GM12874 (cell line): ENCODE results near the gene MC2R.

ENCODE experiments used
- TF ChIP-seq, protein P1 (sequence below): IDR thresholded peaks from 2 replicates; pipeline ENCODE4 v1.5.1; 2011; ENCODE audit warnings: low read depth, mild to moderate bottlenecking, control low read depth, low read length, moderate library complexity; ENCODE audit not compliant: insufficient read depth

Gene MC2R

DNA sequence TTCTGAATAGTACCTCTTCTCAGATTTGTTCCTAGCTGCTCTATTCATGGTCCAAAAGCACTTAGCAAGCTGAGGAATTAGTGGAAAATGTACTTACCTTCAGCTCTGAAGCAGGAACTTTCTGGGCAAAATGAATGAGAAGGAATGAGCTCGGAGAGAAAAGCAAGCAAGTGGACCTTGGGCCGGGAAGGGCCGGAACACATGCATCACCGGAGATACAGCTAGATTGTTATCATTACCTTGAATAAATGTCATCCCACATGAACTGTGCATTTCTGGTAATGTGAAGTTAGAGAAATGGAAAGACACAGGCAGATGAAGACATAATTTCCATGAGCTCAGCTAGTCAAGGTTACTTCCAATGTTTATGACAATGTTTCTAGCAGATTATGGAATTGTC lies at the start of gene MC2R:
Gene MC2R, minus strand, starts transcription at position 146 of the 400 bp plus-strand sequence. CDS start 30,018 bp downstream, outside the sequence.
- TF ChIP-seq, protein P1, sequence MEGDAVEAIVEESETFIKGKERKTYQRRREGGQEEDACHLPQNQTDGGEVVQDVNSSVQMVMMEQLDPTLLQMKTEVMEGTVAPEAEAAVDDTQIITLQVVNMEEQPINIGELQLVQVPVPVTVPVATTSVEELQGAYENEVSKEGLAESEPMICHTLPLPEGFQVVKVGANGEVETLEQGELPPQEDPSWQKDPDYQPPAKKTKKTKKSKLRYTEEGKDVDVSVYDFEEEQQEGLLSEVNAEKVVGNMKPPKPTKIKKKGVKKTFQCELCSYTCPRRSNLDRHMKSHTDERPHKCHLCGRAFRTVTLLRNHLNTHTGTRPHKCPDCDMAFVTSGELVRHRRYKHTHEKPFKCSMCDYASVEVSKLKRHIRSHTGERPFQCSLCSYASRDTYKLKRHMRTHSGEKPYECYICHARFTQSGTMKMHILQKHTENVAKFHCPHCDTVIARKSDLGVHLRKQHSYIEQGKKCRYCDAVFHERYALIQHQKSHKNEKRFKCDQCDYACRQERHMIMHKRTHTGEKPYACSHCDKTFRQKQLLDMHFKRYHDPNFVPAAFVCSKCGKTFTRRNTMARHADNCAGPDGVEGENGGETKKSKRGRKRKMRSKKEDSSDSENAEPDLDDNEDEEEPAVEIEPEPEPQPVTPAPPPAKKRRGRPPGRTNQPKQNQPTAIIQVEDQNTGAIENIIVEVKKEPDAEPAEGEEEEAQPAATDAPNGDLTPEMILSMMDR = no peak

DNA sequence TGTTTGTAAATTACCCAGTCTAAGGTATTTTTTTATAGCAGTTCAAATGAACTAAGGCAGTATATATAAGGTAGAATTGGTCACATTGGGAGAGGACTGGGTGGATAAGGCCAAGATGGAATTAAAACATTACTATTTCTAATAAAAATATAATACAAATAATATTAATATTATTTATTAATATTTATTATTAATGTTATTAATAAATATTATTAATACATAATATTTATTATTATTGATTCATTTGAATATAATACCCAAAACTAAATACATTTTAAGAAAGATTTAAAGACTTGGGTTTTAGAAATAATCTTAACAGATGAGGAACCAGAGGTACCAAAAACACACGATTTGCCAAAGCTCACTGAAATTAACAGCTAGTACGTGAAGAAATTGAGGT lies 30.5 kb upstream of the MC2R start:
- TF ChIP-seq, protein P1 = no peak

DNA sequence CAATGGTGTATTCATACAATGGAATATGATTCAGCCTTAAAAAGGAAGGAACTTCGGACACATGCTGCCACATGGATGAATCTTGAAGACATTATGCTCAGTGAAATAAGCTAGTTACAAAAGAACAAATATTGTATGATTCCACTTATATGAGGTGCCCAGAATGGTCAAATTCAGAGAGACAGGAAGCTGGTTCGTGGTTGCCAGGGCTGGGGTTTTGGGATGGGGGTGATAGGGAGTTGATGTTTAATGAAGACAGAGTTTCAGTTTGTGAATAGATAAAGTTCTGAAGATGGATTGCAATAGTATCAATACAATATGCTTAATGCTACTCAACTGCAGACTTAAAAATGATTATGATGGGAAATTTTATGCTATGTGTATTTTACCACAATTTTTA lies 28.0 kb upstream of the MC2R start:
- TF ChIP-seq, protein P1 = no peak

DNA sequence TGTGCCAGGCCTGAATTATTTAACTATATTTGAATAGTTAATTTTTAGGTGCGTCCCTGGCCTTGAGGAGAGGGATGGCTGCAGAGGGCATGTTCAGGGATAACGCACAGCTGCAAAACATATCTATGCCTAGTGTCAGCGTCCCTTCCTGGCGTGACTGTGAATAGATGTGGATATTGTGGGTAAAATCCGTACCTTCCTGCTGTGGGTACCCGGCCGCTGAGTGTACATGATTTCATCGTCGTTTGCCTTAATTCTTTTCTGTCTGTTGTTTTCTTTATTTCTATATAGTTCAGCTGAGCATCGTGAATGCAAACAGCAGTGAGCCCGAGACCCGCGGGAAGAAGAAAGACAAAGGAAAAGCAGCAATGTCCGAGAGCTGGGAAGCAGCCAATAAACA lies 25.0 kb upstream of the MC2R start:
- TF ChIP-seq, protein P1 = no peak

DNA sequence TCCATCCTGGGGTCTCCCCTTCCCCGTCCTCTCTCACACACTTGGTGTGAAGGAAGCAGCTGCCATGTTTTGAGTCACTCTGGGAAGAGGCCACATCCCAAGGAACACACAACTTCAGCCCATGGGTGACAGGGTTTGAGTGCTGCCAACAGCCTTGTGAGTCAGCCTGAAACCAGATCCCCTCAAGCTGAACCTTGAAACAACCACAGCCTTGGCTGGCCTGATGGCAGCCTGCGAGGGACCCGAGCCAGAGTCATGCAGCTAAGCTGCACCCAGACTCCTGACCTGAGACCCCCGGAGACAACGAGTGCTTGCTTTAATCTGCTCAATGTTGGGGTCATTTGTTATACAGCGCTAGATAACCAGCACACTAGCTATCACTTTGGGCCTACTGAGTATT lies 19.3 kb upstream of the MC2R start:
- TF ChIP-seq, protein P1 = no peak

DNA sequence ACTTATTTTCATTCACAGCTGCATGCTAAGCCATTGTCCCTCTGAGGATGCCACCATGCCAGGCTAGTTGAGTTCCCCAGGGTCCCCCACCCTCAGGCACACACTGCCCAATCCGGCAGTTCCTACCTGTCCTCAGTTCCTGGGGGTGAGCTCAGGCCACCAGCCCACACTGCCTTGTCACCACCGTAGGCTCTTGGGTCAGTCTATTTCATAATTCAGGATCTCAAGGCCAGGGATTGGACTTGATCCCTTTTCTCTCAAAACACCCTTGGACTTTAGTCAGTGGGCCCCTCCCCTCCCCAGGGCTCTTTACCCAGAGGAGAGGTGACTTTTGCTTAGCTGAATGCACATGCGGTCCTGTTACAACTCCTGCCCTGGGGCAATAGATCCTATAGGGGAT lies 18.7 kb upstream of the MC2R start:
- TF ChIP-seq, protein P1 = no peak

DNA sequence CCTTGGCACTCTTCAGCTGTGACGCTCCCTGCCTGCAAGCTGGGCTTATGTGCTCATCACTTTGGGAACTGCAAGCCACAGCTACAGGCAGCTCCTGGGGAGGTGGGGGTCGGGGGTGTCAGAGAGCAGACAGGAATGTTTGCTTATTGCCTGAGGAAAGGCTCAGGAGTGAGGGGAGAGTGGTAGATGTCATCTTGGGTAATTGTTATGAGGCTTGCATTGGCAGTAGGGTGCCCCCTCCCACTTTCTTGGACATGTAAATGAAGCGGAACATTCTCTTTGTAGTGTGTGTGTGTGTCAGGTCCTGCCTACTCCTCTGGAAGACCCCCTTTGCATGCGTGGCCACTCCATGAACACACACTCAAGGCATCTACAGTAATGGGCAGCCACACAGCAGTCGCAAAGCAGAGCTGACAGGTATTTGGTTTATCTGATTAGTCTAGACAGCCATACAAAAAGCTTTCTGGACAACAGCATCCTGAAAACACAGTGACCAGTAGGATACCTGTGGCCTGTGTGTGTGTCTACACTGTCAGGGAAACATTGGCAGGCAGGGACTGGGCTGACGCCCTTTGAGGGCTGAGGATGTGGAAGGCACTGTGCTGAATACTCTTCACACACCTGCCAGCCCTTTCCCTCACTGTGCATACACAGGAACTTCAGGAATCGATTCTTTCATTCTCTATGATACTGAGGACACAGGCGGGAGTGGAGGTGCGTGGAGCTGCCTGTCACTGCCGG lies 17.1 kb upstream of the MC2R start:
- TF ChIP-seq, protein P1 = no peak
